HG02759 (cell line): Measurements from ENCODE around the gene CDK15.

Experiments
- ATAC-seq: cut with Tn5 transposase; IDR thresholded peaks from one replicate; pipeline ENCODE4 v1.9.1; 2021; ENCODE audit warnings: mild to moderate bottlenecking, moderate library complexity; ENCODE audit not compliant: unreplicated experiment

The CDK15 gene

DNA sequence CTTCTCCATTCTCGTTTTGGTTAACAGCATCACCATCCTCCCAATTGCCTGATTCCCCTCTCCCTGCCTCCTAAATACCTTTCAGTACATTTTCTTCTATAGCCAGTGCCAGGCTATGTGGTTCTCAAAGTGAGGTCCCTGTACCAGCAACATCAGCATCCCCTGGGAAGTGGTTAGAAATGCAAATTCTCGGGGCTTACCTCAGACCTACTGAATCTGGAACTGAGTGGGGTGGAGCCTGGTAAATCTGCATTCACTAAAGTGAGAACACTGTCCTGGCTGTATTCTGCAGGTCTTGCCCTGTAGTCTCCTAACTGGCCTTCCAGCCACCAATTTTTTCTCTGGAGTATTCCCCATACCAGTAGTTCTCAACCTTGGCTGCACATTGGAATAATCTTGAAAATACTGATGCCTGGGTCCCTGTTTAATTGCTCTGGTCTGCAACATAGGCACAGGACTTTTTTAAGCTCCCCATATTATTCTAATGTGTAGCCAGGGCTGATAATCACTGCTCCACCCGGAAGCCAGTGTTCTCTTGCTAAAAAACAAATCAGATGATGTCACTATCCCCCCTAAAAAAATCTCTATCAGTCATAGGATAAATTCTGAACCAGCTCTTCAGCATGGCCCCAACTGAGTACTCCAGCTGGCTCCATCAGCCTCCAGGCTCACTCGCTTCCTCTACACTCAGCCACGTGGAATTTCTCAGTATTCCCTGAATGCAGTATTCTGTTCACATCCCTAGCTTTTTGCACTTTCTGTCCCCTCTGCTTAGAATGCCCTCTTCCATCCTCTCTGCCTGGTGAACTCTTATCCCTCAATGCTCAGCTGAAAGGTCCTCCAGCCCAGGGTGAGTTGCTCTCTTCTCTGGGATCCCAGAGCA, 98.4 kb downstream of the CDK15 start:
- peak; percentile 93 for ATAC-seq

DNA sequence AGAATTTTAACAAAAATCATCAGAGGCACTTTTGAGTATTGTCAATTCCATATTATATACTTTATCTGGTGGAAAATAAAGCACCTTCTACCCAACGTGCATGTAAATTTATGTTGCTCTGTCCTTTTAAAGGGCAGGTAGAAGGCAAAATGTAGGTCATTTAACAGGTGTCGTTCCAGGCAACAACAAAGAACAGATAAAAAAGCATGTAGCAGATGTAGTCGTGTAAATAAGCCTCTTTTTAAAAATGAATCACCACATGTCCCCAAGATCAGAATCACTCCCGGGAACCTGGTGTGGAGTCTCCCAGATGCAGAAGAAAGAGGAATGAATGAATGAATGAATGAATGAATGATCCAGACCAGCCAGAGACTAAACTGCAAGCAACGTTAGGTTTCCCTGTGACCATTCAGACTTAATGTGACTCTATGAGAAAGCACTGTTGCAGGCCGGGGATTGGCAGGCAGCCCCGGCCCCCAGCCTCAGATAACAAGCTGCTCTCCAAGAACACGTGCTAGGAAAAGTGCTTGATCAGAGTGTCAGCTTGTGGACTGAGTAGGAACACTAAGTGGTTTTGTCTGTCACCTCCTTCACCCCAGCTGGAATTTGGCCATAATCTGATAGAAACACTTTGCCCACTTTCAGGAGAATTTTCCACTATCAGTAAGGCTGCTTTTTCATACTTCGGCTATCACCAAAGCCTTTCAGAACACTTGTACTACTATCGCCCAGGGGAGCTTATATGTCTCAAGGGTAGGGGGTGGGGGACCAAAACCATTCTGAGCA, 100.6 kb downstream of the CDK15 start:
- no peak for ATAC-seq

DNA sequence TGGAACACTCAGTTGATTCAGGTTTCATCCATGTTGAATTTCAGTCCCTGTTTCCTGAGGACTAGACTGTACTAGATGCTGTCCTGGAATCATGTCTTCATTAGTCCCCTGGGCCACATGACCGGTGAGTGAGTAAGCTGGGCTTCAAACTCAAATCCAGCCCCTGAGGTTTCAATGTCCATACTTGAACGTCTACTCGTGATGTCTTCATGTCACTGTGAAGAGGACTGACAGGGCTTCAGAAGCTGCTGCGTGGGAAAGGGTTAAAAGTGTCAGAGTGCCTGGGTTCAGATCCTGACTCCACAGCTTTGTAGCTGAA, 101.2 kb downstream of the CDK15 start:
- ATAC-seq: no peak

DNA sequence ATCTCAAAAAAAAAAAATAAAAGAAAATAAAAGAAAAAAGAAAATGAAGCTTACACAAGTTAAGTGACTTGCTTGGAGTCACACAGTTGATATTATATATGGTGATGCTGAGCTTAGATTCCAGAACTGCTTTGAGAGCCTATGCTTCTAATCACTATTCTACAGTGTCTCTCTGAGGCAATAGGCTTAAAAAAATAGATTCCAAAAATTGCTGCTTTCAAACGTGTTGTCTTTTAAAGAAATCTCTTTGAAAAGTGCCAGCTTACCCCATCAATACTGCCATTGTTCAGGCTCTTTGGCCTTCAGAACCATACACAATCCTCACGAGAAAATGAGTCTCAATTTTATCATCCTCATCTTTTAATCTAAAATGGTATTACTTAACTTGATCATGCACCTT, 102.6 kb downstream of the CDK15 start:
- no peak for ATAC-seq

DNA sequence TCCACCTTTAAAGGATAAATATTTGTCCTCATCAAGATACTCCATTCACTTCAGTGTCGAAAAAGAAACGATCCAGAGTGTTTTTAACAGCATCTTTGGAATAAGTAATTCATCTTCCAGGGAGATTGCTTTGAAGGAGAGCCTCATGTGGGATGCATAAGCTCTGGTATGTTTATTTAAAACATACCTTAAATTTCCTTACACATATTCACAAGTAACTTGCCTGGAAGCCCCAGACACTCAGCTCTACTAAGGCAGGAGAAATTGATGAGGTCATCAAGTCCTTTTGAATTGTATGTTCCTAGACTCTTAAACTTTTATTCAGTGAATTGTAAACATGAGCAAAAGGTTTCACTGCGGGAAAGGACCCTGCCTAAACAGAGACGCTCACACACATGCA, 103.0 kb downstream of the CDK15 start:
- no peak for ATAC-seq

DNA sequence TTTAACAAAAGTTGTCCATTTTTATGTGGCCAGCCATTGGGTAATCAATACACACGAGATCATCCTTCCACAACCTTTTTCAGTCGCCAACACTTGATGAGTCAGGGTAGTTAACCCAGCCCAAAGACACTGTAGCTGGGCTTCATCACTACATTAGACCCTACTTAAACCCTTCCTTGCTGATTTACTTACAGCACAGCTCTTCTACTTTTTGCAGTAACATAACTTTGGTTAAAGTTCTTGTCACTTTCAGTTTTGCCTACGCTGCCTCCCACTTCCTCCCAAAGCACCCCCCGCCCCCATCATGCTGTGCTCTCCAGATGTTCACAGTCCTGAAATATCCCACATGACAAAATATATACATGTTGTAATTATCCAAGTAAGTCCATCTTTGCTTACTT, 103.6 kb downstream of the CDK15 start:
- peak; percentile 59 for ATAC-seq

DNA sequence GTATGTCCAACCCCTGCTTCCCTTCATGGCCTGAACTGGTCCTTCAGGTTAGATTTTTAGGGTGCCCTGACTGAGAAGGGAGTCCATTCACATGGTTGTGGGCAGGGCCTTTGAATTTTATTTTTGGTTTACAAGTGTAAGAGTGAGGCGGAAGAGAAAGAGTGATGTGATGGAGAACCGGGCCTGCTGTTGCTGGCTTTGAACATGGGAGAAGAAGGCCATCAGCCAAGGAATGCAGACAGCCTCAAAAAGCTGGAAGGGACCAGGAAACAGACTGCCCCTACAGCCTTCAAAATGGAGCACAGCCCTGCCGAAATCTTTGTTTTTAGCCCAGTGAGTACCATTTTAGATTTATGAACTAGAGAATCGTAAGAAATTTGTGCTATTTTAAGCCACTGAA, 105.0 kb downstream of the CDK15 start:
- ATAC-seq: no peak

DNA sequence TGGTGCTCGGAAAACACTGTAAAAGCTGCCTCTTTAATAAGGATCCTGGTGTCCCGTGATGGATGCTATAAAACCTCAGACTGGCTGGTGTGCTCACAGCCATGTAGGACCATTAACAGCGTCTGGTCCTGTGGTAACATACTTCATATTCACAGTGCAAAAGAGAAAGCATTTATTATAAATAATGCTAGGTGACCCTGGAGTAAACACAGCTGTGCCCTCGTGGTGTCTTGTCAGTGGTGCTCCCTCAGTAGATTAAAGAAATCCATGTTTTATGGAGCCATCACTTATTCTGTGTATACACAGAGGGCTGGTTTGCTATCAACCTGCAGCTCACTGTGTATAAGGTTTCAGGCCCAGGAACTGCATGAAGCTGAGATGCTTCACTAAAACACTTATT, 106.9 kb downstream of the CDK15 start:
- ATAC-seq: no peak

DNA sequence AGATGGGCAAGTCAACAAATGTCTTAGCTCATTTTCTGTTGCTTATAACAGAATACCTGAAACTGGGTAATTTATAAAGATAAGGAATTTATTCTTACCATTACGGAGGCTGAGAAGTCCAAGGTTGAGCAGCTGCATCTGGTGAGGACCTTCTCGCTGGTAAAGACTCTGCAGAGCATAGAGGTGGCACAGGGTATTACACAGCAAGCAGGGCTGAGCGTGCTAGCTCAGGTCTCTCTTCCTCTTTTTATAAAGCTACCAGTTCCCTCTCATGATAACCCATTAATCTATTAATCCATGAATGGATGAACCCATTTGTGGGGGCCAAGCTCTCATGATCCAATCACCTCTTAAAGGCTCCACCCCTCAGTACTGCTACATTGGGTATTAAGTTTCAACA, 109.1 kb downstream of the CDK15 start:
- no peak for ATAC-seq

DNA sequence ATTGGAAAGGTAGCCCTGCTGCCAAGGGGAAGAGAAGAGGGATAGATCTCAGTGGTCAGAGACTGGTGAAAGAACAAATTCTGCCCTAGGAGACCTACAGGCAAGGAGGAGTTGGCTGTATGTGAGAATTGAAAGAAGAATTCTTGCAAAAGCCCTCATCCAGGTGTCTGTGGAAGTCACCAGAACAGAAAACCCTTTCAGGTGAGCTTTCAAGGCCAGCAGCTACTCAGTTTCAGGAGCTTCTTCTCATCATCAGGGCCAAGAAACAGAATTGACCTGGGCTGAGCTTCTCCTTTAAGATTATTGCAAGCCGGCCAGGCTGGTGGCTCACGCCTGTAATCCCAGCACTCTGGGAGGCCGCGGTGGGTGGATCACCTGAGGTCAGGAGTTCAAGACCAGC, 110.2 kb downstream of the CDK15 start:
- ATAC-seq: no peak

DNA sequence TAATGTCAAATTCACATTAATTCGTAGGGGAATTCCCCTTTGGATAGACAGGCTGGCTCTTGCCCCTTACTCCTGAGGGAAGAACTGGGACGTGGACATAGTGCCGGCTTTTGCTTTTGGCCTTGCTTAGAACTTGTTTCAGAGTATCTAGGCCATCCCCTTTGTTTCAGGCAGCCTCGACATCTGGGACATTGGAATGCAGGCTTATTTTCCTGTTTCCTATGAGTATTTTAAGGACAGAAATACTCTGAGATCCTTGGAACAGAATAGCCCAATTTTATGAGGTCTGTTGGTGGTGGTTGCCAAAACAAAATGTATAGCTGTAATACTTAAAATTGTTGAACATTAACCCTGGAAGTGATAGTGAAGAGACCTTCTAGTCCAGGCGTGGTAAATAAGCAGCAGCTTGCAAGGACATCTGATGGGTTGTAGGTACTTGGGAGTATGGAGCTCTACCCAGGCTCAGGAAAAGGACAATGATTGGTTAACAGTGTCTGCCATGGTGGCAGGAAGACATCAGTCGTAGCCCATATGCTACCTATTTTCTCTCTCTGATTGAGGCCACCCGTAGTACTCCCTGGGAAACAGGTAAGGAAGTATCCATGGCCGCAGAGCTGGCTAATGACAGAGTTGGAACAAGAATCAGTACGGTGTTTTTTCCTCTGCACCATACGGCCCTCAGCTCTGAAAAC, 112.4 kb downstream of the CDK15 start:
- ATAC-seq: no peak

DNA sequence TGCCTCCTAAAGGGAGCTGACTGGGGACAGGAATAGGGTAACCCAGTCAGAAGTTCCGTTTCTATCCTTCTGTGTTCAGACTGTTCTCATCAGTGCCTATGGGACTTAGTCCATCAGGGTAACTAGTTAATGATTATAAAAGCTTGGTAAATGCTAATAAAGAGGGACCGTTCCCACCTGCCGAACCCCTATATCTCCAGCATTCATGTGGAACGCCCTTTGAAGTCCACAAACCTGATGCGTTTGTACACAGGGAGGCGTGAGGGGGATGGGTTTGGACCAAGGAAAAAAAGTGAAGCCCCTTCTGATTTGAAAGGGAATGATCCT, 112.9 kb downstream of the CDK15 start:
- no peak for ATAC-seq

DNA sequence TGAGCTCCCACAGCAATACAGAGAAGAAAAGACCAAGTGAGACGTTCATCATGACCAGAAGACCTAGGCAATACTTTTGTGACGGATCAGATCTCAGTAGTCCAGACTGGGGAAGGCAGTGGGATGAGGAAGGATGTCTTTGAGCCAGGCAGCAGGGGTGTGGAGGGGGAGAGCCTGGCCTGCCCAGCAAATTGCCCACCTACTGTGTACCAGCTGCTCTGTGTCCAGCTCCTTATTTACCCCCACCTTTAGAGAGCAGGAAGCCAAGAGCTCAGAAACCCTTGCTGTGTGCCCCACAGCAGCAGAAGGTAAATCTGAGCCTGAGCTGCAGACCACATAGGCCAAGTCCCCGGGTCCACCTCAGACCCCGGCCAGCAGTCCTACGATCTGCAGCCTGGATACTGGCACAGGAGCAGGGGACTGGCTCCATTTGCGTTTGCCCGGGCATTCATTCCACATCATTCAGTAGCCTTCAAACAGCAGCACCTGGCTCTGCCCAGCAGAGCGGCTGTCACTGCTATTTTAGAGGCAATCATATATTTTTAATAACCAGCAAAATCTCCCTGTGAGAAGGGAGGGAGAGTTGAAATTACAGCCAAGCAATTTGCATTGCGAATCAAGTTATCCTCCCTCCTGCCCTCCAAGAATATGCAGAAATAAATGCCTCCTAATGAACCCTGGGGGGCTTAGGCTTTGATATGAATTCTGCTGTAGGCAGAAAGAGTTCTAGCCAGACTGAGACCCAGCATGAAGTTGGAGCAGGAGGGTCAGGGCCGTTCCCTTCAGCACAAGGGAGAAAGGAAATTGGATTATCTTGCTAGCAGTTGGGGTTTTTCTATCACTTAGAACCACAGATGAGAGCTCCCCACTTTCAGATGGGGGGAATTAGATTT, 117.3 kb downstream of the CDK15 start:
- ATAC-seq: no peak

DNA sequence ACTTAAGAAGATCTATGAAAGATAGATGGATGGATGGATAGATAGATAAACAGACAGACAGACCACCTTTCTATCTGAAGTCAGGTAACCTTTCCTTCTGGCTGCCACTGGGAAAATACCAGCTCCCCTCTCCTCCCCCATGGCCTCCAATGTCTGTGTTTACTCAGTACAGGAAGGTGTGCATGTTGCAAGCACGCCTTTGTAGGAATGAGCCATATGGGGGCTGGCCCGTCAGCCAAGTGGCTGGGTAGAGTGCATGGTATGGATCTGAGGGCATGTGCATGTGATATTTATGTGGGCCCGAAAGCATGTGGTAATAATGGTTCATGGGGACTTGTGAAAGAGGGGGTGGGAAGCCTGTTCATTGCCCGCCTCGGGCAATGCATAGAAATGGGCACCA, 118.1 kb downstream of the CDK15 start:
- no peak for ATAC-seq

DNA sequence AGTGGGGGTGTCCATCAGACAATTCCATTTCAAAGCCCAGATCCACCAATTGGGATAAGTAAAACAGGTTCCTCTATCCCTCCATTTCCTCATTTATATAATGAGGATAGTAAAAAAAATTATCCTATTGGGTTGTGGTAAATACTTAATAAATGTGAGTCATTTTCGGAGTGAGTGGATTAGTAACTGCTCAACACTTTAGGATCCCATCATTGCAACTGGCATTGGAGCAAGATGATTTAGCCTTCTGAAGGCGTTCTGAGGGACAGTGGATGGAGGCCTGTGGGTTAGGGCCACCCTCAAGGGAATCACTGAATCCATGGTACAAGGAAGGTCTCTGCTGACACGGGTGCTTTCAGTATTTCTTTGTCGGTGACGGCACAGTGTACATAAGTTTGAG, 118.7 kb downstream of the CDK15 start:
- ATAC-seq: no peak

DNA sequence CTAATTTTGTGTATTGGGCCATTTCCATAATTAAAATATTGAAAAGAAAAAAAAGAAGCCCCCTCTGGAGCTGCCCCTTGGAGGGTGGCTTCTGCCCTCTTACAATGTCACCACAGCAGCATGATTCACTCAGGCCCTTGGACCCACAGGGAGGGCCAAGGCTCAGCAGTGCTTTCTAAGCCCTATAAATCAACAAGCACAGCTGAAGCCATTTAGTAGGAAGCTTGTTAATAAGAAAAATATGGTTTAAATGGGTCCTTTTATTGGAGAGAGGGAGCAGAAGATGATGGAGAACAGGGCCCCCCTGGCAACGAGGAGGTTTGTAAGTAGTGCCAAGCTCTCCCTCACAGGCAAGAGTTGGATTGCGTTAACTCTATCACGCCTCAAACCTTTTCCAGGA, 119.7 kb downstream of the CDK15 start:
- ATAC-seq: no peak

DNA sequence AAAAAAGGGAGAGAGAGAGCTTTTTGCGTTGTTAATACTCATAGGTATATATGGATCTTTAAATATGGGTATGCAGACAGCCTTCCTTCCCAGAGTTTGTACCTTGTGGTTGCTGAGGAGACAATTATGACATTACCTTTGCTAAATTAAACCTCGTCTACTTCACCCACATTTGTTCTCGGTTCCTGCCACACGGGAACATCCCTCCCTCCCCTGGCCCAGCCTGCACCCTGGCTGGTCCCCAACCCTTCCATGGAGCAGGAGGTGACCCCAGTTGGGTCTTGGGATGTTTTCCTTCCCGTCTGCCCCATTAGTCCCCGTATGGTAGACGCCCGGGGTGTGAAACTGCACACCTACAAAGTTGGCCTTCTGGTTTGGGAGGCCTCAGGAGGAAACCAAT, 122.0 kb downstream of the CDK15 start:
- no peak for ATAC-seq

DNA sequence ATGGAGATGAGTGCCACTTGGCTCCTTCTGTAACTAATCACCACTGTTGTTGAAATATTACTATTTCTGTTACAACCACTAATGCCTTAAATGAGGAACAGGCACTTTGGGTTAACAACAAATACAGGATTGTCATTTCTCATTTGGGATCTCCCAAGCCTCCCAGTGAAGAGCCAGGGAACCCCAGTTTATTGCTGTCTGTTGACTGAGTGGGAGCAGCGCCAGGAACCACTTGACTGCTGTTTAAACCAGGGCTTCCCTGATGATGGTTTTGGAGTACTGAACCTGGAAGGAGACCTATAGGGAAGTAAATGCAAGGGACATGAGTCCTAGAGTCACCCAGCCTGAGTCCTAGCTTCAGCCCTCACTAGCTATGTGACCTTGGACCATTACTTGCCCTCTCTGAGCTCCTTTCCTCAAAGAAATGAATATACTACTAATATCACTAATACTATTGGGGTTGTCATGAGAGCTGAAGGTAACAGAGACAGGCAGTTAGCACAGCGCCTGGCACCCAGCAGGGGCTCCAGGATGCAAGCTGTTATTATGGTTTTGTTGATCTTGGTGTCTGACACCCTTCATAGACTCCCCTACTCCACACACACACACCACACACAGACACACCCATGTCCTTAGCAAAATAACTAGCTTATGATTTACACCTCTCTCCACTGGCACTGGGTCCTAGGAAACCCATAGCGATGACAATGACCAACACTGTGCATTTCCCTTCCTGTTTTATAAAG, 123.1 kb downstream of the CDK15 start:
- ATAC-seq: no peak

DNA sequence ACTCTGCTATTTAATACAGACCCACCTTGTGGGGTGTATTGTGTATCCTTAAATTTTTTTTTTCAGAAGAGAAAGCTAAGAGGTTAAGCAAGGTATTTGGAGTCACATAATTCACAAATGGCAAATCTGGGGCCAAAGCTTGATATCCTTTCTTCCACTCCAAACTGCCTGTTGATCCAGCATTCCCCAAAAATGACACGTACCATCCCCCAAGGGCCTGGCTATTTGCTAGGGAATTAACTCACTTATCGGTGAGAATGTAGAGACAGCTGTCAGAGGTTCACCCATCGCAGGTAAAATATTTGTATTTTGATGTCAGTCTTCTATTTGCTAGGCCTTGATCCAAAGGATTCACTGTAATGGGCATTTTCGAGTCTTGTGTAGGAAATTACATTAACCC, 123.7 kb downstream of the CDK15 start:
- no peak for ATAC-seq

DNA sequence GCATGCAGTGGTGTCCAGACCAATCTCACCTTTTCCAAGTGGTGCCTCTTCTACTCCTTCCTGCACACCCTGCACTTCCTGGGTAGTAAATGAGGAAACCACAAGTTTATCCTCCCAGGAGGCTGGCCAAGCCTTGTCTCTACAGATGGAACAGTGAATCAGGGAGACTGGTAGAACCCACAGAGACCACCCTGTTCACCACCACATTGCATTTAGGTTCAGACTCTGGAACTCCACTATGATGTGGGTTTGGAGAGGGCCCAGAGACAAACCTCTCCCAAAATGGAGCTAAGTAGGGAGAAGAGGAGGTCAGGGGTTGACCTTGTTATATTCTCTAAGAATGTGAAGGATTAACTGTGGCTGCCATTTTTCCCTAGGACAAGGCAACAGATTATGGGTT, 124.5 kb downstream of the CDK15 start:
- ATAC-seq: no peak
